ENCODE results near the gene ZNF80. TPM values are rescaled to one million over a fixed set of nuclear protein-coding genes. Genes with fewer than 3 reads are reported as not detected.

ZNF80 gene
- total and polyA plus RNA-seq, 2 of the 13 experiments (the other 11 are each of a cell fraction or from before 2014, with no cell fraction given): not detected

DNA sequence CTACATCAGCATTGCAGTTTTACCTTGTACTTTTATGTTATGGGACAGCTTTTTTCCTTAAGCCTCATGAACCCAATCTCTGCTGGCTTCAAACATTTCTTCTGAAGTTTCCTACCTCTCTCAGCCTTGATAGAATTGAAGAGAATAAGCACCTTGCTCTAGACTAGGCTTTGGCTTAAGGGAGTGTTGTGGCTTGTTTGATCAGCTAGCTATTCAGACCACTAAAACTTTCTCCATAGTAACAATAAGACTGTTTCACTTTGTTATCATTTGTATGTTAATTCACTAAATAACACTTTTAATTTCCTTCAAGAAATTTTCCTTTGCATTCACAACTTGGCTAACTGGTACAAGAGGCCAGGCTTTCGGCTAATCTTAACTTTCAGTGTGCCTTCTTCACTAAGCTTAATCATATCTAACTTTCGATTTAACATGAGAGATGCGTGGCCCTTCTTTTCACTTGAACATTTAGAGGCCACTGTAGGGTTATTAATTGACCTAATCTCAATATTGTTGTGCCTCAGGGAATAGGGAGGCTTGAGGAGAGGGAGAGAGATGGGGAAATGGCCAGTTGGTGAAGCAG, 48.4 kb upstream of the ZNF80 start:
- no TSS peak for BruUV-seq (replicated peaks)
- H3K4me3 ChIP-seq (replicated peaks in 1 of 3; ENCODE audit: insufficient read depth in 1 of 3, low read depth in 2 of 3, low read length in 3 of 3): no peak overlapping the region
- intact Hi-C loops (cut with micrococcal nuclease; ENCODE audit: unreplicated experiment): no loop called here

More for the DNA sequence above, 48.4 kb upstream of the ZNF80 start:
- Histone ChIP-seq H3K27ac (ENCODE audit: extremely low read length, insufficient read depth, low read length) (no peak overlapping the region), H3K9me3 (ENCODE audit: low read length) (no peaks in the 10 kb centered on the region), H3K79me2 (ENCODE audit: insufficient read depth, low read length) (no peaks in the 10 kb centered on the region), H3K27me3 (ENCODE audit: control insufficient read depth in 1 of 2, insufficient read depth in 2 of 2, low read length in 2 of 2) (peaks cover 0 to 5% of the 10 kb centered on the region in 2 experiments; a peak in 1 of 5 replicates), H3K4me2 (ENCODE audit: low read depth, low read length) (no peak overlapping the region), H3K4me1 (ENCODE audit: insufficient read depth, low read length) (no peaks in the 10 kb centered on the region), H2AFZ (ENCODE audit: low read length) (no peak overlapping the region), H4K20me1 (ENCODE audit: insufficient read depth, low read length) (no peaks in the 10 kb centered on the region), H3K36me3 (replicated peaks in 1 of 2; ENCODE audit: control insufficient read depth in 1 of 2, insufficient read depth in 2 of 2, low read length in 2 of 2) (no peaks in the 10 kb centered on the region), H3K9ac (ENCODE audit: insufficient read depth, low read depth, low read length) (no peak overlapping the region)
- ChIA-PET CTCF (ENCODE audit: low intra/inter-chr PET ratio, low total read pairs) (no interaction called here), POLR2A (no interaction called here)
- WGBS (ENCODE audit: low lambda C conversion rate): 16% methylated on average over 3 of the region's 3 CpGs
- TF ChIP-seq, protein P1, sequence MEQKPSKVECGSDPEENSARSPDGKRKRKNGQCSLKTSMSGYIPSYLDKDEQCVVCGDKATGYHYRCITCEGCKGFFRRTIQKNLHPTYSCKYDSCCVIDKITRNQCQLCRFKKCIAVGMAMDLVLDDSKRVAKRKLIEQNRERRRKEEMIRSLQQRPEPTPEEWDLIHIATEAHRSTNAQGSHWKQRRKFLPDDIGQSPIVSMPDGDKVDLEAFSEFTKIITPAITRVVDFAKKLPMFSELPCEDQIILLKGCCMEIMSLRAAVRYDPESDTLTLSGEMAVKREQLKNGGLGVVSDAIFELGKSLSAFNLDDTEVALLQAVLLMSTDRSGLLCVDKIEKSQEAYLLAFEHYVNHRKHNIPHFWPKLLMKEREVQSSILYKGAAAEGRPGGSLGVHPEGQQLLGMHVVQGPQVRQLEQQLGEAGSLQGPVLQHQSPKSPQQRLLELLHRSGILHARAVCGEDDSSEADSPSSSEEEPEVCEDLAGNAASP (CRISPR knock-in tag; IDR thresholded peaks at IDR 0.05; ENCODE audit: borderline replicate concordance): no peak
- TF ChIP-seq ZNF34 (CRISPR knock-in tag; IDR thresholded peaks at IDR 0.05; ENCODE audit: borderline replicate concordance): no peak
- TF ChIP-seq, protein P2, sequence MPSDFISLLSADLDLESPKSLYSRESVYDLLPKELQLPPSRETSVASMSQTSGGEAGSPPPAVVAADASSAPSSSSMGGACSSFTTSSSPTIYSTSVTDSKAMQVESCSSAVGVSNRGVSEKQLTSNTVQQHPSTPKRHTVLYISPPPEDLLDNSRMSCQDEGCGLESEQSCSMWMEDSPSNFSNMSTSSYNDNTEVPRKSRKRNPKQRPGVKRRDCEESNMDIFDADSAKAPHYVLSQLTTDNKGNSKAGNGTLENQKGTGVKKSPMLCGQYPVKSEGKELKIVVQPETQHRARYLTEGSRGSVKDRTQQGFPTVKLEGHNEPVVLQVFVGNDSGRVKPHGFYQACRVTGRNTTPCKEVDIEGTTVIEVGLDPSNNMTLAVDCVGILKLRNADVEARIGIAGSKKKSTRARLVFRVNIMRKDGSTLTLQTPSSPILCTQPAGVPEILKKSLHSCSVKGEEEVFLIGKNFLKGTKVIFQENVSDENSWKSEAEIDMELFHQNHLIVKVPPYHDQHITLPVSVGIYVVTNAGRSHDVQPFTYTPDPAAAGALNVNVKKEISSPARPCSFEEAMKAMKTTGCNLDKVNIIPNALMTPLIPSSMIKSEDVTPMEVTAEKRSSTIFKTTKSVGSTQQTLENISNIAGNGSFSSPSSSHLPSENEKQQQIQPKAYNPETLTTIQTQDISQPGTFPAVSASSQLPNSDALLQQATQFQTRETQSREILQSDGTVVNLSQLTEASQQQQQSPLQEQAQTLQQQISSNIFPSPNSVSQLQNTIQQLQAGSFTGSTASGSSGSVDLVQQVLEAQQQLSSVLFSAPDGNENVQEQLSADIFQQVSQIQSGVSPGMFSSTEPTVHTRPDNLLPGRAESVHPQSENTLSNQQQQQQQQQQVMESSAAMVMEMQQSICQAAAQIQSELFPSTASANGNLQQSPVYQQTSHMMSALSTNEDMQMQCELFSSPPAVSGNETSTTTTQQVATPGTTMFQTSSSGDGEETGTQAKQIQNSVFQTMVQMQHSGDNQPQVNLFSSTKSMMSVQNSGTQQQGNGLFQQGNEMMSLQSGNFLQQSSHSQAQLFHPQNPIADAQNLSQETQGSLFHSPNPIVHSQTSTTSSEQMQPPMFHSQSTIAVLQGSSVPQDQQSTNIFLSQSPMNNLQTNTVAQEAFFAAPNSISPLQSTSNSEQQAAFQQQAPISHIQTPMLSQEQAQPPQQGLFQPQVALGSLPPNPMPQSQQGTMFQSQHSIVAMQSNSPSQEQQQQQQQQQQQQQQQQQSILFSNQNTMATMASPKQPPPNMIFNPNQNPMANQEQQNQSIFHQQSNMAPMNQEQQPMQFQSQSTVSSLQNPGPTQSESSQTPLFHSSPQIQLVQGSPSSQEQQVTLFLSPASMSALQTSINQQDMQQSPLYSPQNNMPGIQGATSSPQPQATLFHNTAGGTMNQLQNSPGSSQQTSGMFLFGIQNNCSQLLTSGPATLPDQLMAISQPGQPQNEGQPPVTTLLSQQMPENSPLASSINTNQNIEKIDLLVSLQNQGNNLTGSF (CRISPR knock-in tag; IDR thresholded peaks at IDR 0.05): no peak
- TF ChIP-seq ZNF703 (CRISPR knock-in tag; IDR thresholded peaks at IDR 0.05; ENCODE audit: borderline replicate concordance): no peak
- TF ChIP-seq, protein P3, sequence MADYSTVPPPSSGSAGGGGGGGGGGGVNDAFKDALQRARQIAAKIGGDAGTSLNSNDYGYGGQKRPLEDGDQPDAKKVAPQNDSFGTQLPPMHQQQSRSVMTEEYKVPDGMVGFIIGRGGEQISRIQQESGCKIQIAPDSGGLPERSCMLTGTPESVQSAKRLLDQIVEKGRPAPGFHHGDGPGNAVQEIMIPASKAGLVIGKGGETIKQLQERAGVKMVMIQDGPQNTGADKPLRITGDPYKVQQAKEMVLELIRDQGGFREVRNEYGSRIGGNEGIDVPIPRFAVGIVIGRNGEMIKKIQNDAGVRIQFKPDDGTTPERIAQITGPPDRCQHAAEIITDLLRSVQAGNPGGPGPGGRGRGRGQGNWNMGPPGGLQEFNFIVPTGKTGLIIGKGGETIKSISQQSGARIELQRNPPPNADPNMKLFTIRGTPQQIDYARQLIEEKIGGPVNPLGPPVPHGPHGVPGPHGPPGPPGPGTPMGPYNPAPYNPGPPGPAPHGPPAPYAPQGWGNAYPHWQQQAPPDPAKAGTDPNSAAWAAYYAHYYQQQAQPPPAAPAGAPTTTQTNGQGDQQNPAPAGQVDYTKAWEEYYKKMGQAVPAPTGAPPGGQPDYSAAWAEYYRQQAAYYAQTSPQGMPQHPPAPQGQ (CRISPR knock-in tag; IDR thresholded peaks at IDR 0.05; ENCODE audit: borderline replicate concordance): no peak
- TF ChIP-seq DNMT3B (CRISPR knock-in tag; conservative IDR thresholded peaks at IDR 0.05): no peak
- no peak for TF ChIP-seq IRF2 (CRISPR knock-in tag; IDR thresholded peaks at IDR 0.05)
- no peak for TF ChIP-seq MAFK (conservative IDR thresholded peaks at IDR 0.05 in 1 of 2, IDR thresholded peaks at IDR 0.05 in 1 of 2; ENCODE audit: low read length in 2 of 2)
- no peak for TF ChIP-seq TOPORS (CRISPR knock-in tag; IDR thresholded peaks at IDR 0.05)
- no peak for TF ChIP-seq EEA1 (CRISPR knock-in tag; IDR thresholded peaks at IDR 0.05; ENCODE audit: borderline replicate concordance)
- TF ChIP-seq KMT2B (CRISPR knock-in tag; IDR thresholded peaks at IDR 0.05): no peak
- no peak for TF ChIP-seq RNF2 (conservative IDR thresholded peaks at IDR 0.05; ENCODE audit: low read depth)
- no peak for TF ChIP-seq MAFF (IDR thresholded peaks at IDR 0.05; ENCODE audit: low read depth, low read length)
- TF ChIP-seq ZMYM2 (CRISPR knock-in tag; IDR thresholded peaks at IDR 0.05): no peak
- no peak for TF ChIP-seq KLF11 (CRISPR knock-in tag; IDR thresholded peaks at IDR 0.05)
- ATAC-seq (no peak), FAIRE-seq (no peak), DNase-seq (ENCODE audit: low spot score) (no peak)
- in situ Hi-C loops (cut with HindIII; ENCODE audit: extremely low pct_ligation_motif_present, low pct_unique_long_range_greater_than_20kb): no loop called here

Measured in HepG2 (cell line).